ENCODE data around the gene MPL.

GRCh38 chr1:43365678-43366077 lies 28.1 kb downstream of the MPL start:
- TF ChIP-seq POLR2A (IDR thresholded peaks at IDR 0.05): no peak
- TF ChIP-seq, protein P1, sequence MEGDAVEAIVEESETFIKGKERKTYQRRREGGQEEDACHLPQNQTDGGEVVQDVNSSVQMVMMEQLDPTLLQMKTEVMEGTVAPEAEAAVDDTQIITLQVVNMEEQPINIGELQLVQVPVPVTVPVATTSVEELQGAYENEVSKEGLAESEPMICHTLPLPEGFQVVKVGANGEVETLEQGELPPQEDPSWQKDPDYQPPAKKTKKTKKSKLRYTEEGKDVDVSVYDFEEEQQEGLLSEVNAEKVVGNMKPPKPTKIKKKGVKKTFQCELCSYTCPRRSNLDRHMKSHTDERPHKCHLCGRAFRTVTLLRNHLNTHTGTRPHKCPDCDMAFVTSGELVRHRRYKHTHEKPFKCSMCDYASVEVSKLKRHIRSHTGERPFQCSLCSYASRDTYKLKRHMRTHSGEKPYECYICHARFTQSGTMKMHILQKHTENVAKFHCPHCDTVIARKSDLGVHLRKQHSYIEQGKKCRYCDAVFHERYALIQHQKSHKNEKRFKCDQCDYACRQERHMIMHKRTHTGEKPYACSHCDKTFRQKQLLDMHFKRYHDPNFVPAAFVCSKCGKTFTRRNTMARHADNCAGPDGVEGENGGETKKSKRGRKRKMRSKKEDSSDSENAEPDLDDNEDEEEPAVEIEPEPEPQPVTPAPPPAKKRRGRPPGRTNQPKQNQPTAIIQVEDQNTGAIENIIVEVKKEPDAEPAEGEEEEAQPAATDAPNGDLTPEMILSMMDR (IDR thresholded peaks at IDR 0.05): no peak
- no peak for TF ChIP-seq POLR2AphosphoS5 (IDR thresholded peaks at IDR 0.05; ENCODE audit: insufficient read depth in 1 of 2, low read depth in 1 of 2)

All from vagina (tissue), 2 donors.